PC-9 (cell line): ENCODE data around the gene GBX2.

Experiments
- EZH2 ChIP-seq: fragments of 200-600 bp; sonication (generic); IDR thresholded peaks from 2 replicates; pipeline ENCODE4 v1.8.0; 2017; ENCODE audit warnings: antibody characterized with exemption, low read depth
- TF ChIP-seq, protein P1 (sequence below): fragments of 200-600 bp; sonication (generic); conservative IDR thresholded peaks from 2 replicates; pipeline ENCODE4 v1.6.1; 2017; ENCODE audit warnings: mixed run types, antibody characterized with exemption, mild to moderate bottlenecking, moderate library complexity

DNA sequence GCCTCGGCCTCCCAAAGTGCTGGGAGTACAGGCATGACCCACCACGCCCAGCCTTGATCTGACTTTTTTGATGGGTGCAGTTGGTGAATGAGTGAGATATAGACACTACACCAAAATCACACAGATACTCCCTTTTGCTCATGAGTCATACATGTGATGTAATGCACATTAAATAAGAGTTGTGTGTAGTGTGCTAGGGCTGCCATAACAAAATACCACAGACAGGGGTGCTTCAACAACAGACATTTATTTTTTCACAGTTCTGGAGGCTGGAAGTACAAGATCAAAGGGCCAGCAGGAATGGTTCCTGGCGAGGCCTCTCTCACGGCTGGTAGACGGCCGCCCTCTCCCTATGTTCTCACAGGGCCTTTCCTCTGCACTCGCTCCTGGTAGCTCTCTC is 46.6 kb downstream of the GBX2 start:
- TF ChIP-seq, protein P1, sequence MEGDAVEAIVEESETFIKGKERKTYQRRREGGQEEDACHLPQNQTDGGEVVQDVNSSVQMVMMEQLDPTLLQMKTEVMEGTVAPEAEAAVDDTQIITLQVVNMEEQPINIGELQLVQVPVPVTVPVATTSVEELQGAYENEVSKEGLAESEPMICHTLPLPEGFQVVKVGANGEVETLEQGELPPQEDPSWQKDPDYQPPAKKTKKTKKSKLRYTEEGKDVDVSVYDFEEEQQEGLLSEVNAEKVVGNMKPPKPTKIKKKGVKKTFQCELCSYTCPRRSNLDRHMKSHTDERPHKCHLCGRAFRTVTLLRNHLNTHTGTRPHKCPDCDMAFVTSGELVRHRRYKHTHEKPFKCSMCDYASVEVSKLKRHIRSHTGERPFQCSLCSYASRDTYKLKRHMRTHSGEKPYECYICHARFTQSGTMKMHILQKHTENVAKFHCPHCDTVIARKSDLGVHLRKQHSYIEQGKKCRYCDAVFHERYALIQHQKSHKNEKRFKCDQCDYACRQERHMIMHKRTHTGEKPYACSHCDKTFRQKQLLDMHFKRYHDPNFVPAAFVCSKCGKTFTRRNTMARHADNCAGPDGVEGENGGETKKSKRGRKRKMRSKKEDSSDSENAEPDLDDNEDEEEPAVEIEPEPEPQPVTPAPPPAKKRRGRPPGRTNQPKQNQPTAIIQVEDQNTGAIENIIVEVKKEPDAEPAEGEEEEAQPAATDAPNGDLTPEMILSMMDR: no peak
- no peak for TF ChIP-seq EZH2
